Mononuclear cell (primary cell): ENCODE data around the gene SPATA33. TPM values are rescaled to one million over a fixed set of nuclear protein-coding genes. Genes with fewer than 3 reads are reported as not detected.

ENCODE experiments used
- H3K27me3 ChIP-seq: 2 replicates; pipeline ENCODE4 v1.6.0; 2011; ENCODE audit warnings: low read length, control low read depth; ENCODE audit not compliant: insufficient read depth
- H3K4me1 ChIP-seq: 2 replicates; pipeline ENCODE4 v1.5.1; 2011; ENCODE audit warnings: mild to moderate bottlenecking, low read length, control low read depth; ENCODE audit not compliant: insufficient read depth
- H3K4me3 ChIP-seq: 2 replicates; pipeline ENCODE4 v1.5.1; 2011; ENCODE audit warnings: mild to moderate bottlenecking, low read length, moderate library complexity
- H3K9me3 ChIP-seq: 2 replicates; pipeline ENCODE4 v1.5.1; 2011; ENCODE audit warnings: low read depth, mild to moderate bottlenecking, control low read depth, low read length
- total RNA-seq: library from RNA; depleted of rRNA; stranded (reverse); fragments of >200 nt; gene quantifications from one replicate; pipeline ENCODE4 v1.2.3, GENCODE V29; 2012

SPATA33 gene
- total RNA-seq = 1.3 TPM

GRCh38 chr16:89657442-89658220, at the start of gene SPATA33, which contains the start of gene CHMP1A:
Gene SPATA33 (plus strand): TSS chr16:89657836. CDS start chr16:89657912, 76 bp downstream.
Gene CHMP1A (minus strand): TSS chr16:89657708. CDS start chr16:89657588, 120 bp downstream.
- peak within 1 kb of the TSS; percentile 92 for H3K4me3 ChIP-seq
- H3K27me3 ChIP-seq = no peaks in the 10 kb centered on the region
- peaks cover 27% of the 10 kb centered on the region for H3K4me1 ChIP-seq
- no peaks in the 10 kb centered on the region for H3K9me3 ChIP-seq

- H3K9me3 ChIP-seq = no peaks in the 10 kb centered on the region
- H3K27me3 ChIP-seq = no peaks in the 10 kb centered on the region
- H3K4me1 ChIP-seq = no peaks in the 10 kb centered on the region
- H3K4me3 ChIP-seq = no peak overlapping the region
Measured at GRCh38 chr16:89607937-89608740, 49.5 kb upstream of the SPATA33 start.

- H3K4me3 ChIP-seq = no peak overlapping the region
- no peaks in the 10 kb centered on the region for H3K4me1 ChIP-seq
- H3K9me3 ChIP-seq = no peaks in the 10 kb centered on the region
- H3K27me3 ChIP-seq = no peaks in the 10 kb centered on the region
Measured at GRCh38 chr16:89610108-89610453, 47.6 kb upstream of the SPATA33 start.

GRCh38 chr16:89612415-89613166, 45.0 kb upstream of the SPATA33 start:
- H3K9me3 ChIP-seq = no peaks in the 10 kb centered on the region
- no peak overlapping the region for H3K4me3 ChIP-seq
- H3K27me3 ChIP-seq = no peaks in the 10 kb centered on the region
- H3K4me1 ChIP-seq = no peaks in the 10 kb centered on the region

- no peaks in the 10 kb centered on the region for H3K4me1 ChIP-seq
- H3K27me3 ChIP-seq = no peaks in the 10 kb centered on the region
- H3K4me3 ChIP-seq = no peak within 1 kb of the TSS
- no peaks in the 10 kb centered on the region for H3K9me3 ChIP-seq
Measured at GRCh38 chr16:89613231-89613953, 44.2 kb upstream of the SPATA33 start, which contains the start of gene DPEP1. Gene DPEP1 (plus strand): TSS chr16:89613642. CDS start chr16:89630411, 16,769 bp downstream.

GRCh38 chr16:89613954-89614459, 43.6 kb upstream of the SPATA33 start:
- H3K27me3 ChIP-seq = no peaks in the 10 kb centered on the region
- no peaks in the 10 kb centered on the region for H3K9me3 ChIP-seq
- no peak overlapping the region for H3K4me3 ChIP-seq
- H3K4me1 ChIP-seq = no peaks in the 10 kb centered on the region

GRCh38 chr16:89615176-89615575, 42.5 kb upstream of the SPATA33 start:
- Histone ChIP-seq H3K4me3 (no peak overlapping the region), H3K4me1 (no peaks in the 10 kb centered on the region), H3K9me3 (no peaks in the 10 kb centered on the region), H3K27me3 (no peaks in the 10 kb centered on the region)

GRCh38 chr16:89615596-89616090, 42.0 kb upstream of the SPATA33 start:
- no peaks in the 10 kb centered on the region for H3K27me3 ChIP-seq
- H3K4me1 ChIP-seq = no peaks in the 10 kb centered on the region
- H3K9me3 ChIP-seq = no peaks in the 10 kb centered on the region
- H3K4me3 ChIP-seq = no peak overlapping the region

GRCh38 chr16:89616623-89617022, 41.0 kb upstream of the SPATA33 start:
- H3K9me3 ChIP-seq = no peaks in the 10 kb centered on the region
- no peaks in the 10 kb centered on the region for H3K4me1 ChIP-seq
- no peaks in the 10 kb centered on the region for H3K27me3 ChIP-seq
- H3K4me3 ChIP-seq = no peak overlapping the region

GRCh38 chr16:89617036-89617435, 40.6 kb upstream of the SPATA33 start:
- Histone ChIP-seq H3K4me3 (no peak overlapping the region), H3K9me3 (no peaks in the 10 kb centered on the region), H3K27me3 (no peaks in the 10 kb centered on the region), H3K4me1 (no peaks in the 10 kb centered on the region)

GRCh38 chr16:89618109-89618998, 39.3 kb upstream of the SPATA33 start:
- Histone ChIP-seq H3K27me3 (no peaks in the 10 kb centered on the region), H3K4me1 (no peaks in the 10 kb centered on the region), H3K4me3 (no peak overlapping the region), H3K9me3 (no peaks in the 10 kb centered on the region)

- H3K9me3 ChIP-seq = no peaks in the 10 kb centered on the region
- no peaks in the 10 kb centered on the region for H3K27me3 ChIP-seq
- H3K4me3 ChIP-seq = no peak overlapping the region
- H3K4me1 ChIP-seq = no peaks in the 10 kb centered on the region
Measured at GRCh38 chr16:89619840-89620239, 37.8 kb upstream of the SPATA33 start.

GRCh38 chr16:89620406-89620841, 37.2 kb upstream of the SPATA33 start:
- H3K9me3 ChIP-seq = no peaks in the 10 kb centered on the region
- H3K4me3 ChIP-seq = no peak overlapping the region
- H3K27me3 ChIP-seq = no peaks in the 10 kb centered on the region
- H3K4me1 ChIP-seq = no peaks in the 10 kb centered on the region
